HG02852 (cell line): ENCODE data around the gene CLDN6.
A peak's percentile ranks its signal among the peaks of the same experiment; 100 is the strongest.

Experiments
- ATAC-seq: cut with Tn5 transposase; IDR thresholded peaks from one replicate; pipeline ENCODE4 v1.9.1; 2021; ENCODE audit warnings: mild to moderate bottlenecking, moderate library complexity; ENCODE audit not compliant: unreplicated experiment

CLDN6 gene

GRCh38 chr16:3015865-3016521 is 2.0 kb downstream of the CLDN6 start:
- no peak for ATAC-seq

- no peak for ATAC-seq
Measured at GRCh38 chr16:3014971-3015370, 3.0 kb downstream of the CLDN6 start.

- ATAC-seq = no peak
Measured at GRCh38 chr16:3013998-3014690, 3.8 kb downstream of the CLDN6 start.

GRCh38 chr16:3013491-3013951 is 4.5 kb downstream of the CLDN6 start:
- no peak for ATAC-seq

DNA sequence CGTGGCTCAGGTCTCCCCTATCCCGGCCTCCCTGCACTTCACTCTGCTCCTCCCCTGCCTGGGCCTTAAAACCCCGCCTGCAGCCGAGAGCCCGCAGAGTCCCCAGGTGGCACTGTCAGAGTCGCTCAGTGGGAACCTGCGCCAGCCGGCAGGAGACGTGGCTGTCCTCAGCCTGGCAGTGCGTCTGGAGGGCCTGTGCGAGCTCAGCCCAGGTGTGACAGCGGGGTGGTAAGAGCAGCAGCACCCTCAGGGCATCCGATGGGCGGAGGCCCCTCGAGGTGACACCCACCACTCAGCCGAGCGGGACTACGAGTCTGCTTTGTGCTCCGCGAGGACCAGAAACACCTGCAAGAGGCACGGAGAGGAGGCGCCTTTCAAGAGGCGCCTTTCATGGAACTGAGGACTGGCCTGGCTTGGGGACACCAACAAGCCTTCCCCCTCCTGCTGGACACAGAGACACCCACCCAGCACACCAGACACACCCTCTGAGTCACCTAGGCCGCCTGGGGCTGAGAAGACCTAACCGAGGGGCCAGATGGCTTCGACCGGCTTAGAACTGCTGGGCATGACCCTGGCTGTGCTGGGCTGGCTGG is 5.1 kb downstream of the CLDN6 start, which contains the start of gene CLDN9:
Gene CLDN9 (plus strand): TSS at position 96 of the 593 bp plus-strand sequence. CDS start 440 bp downstream, at position 536.
- ATAC-seq = no peak

DNA sequence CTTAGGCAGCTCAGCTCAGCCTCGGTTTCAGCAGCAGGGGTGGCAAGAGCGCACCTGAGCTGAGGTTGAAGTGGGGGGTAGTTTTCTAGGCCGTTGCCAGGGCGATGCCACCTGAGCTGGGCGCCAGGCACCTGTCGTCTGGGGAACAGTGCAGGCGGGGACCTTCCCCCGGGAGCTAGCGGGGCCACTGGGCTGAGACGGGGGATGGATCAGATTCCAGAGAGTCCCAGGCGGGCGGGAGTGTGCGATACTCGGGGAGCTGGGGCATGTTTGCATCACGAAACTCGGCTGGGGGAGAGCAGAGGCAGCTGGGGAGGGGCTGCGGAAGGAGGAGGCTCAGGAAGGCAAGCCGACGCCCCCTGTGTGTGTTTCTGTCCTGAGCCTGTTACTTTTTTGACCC is 5.7 kb downstream of the CLDN6 start:
- ATAC-seq = no peak

DNA sequence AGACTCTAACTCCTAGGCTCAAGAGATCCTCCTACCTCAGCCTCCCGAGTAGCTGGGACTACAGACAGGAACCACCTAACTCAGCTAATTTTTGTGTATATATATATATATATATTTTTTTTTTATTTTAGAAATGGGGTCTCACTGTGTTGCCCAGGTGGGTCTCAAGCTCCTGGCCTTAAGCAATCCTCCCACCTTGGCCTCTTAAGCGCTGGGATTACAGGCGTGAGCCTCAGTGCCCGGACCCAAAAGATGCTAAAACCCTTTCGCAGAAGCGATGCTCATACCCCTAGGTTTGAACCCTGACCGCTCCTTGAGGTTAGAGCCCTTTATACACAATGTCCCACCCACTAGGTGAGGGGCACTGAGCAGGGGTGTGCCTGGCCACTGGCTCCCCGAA is 7.5 kb downstream of the CLDN6 start:
- no peak for ATAC-seq

DNA sequence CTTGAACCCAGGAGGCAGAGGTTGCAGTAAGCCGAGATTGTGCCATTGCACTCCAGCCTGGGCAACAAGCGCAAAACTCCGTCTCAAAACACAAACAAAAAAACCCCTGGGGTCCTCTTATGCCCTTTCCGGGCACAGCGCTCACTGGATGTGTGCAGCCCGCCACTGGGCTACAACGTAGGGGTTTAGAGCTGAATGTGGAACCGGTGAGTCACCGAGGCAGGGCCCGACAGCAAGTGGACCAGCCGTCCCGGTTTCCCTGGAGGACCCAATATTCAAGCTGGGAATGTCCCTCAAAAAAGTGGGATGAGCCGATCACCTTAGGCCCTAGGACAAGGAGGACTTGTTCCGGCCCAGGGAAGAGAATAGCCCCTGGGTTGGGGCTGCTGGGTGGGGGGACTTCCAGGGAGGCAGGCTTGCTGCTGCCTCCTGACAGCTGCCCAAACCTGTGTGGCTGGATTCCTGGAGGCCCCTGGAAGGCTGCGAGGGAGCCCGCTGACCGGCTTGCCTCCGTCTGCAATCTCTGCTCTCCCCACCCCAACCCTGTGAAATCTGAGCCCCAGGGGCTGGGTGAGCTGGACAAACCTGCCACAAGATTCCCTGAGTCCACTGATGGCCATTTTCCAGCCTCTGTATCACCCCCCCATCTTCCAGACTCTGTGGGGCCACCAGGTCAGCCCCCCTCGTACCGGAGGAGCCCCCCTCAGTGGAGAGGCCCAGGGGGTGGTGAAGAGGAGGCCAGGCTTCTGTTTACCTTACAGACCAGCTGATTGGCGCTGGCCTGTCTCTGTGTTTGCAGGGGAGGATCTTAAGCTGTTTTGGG is 8.2 kb downstream of the CLDN6 start:
- ATAC-seq = no peak

DNA sequence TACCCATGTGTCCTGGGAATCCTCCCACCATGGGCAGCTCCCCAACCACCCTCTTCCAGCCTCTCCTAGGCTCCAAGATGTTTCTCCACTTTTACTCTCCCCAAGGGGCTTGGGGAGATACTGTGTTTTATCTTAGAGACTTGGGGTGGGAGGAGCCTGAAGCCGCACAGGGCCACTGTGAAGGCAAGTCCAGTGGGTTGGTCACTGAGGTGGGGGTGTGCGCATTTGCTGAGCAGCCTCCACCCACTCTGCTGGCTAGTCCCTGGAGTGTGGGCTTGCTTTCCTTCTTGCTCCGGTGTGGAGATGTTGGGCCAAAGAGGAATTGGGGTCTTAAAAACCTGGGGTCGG is 9.3 kb downstream of the CLDN6 start:
- ATAC-seq = no peak

DNA sequence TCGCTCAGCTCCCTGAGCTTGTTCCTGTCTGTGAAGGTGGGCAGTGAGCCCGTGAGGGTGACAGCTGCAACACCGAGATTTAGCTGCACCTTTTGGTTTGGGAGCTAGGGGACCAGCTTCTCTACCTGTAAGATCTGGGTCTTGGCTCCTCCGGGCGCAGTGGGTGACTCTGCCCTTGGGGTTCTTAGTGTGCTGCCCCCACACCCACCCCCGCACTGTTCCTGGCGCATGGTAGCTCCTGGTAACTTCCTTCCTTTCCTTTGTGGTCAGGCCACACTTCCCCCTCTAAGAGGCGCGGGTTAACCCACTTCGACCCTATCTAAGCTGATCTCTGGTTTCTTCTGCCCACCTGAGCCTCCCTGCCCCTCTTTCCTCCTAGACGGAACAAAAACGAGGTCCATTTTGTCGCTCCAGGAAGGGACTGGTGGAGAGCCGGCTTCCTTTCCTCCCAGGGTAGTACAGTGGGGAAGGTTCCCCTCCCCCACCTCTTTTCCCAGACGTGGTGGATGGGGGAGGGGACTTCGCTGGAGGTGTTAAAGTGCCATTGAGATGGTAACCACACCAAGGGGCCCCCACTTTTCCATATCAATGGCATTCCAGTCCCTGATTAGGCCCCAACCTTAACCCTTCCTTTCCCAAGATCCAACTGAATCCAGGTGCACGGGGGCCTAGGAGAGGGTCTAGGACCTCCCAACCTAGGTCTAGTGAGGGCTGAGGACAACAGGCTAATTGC is 9.9 kb downstream of the CLDN6 start:
- ATAC-seq = no peak

GRCh38 chr16:3007059-3007956 is 10.7 kb downstream of the CLDN6 start:
- ATAC-seq = no peak

DNA sequence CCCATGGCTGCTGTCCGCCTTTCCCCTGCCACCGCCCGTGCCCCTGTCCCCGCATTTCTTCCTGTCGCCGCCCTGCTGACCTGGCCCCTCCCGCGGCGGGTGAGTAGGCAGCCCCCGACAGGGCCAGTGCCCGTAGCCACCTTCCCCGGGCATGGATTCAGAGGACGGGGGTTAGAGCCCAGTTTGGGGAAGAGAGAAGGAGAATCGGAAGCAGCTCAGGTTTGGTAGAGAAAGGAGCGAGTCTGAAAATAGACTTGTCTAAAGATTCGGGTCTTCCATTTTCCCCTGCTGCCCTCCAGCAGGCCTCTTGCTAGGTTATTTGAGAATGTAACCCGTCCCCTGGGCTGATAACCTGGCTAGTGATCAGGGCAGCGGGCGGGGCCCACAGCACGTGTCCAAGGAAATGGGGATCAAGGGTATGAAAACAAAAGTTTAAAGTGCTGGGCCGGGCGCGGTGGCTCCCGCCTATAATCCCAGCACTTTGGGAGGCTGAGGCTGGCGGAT is 13.2 kb downstream of the CLDN6 start:
- ATAC-seq = no peak

GRCh38 chr16:3004319-3004718 is 13.7 kb downstream of the CLDN6 start:
- peak; percentile 9 for ATAC-seq

GRCh38 chr16:3003582-3004270 is 14.3 kb downstream of the CLDN6 start:
- peak; percentile 97 for ATAC-seq

DNA sequence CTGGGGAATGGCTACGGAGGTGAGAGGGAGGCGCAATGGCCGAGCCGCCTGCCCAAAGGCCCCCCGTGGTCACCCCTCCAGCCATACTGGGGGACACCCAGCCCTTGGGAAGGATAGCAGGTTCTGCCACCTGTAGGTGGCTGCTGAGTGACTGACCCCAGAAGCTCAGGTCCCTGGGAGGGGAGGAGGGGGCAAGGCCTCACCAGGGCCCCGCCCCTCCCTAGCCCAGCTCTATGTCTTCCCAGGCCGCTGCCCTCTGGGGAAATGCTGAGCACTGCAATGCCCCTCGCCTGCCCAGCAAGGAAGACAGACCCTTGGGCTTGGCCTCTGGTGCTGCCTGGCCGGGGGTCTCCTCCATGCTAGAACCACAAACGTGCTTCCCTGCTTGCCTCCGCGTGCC is 16.7 kb downstream of the CLDN6 start:
- no peak for ATAC-seq

GRCh38 chr16:3000540-3000939 is 17.4 kb downstream of the CLDN6 start:
- no peak for ATAC-seq

DNA sequence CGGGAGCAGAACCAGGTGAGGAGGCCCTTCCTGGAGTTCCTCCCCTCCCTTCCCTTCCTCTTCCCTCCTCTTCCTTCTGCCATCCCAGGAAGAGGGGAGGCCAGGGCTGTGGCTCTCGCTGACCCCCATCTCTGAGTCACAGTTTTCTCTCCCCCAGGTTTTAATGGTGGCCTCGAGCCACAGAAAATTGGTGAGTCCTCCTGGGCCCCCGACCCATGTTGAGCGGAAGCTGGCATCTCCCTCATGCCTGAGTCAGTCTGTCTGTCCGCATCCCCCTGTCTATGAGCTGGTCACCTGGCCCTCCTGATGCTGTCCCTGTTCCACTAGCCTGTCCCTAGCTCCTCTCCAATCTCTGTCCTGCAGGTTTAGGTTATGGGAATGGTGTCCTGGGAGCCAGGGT is 18.1 kb downstream of the CLDN6 start:
- ATAC-seq = no peak

GRCh38 chr16:2996298-2996697 is 21.7 kb downstream of the CLDN6 start:
- ATAC-seq = no peak
